Kidney (tissue), 14 donors: ENCODE data around the gene HTRA2. TPM values are rescaled to one million over a fixed set of nuclear protein-coding genes. Genes with fewer than 3 reads are reported as not detected.

Experiments
- DNase-seq, 5 donors: peaks; one replicate each; pipeline ENCODE4 v3.0.0-alpha.2; 2013 to 2020
- FAIRE-seq: peaks from 2 replicates; lab custom pipeline; 2012; peaks lifted over from hg19 to GRCh38; lab: Jason Lieb, UNC
- H3K27ac ChIP-seq, 2 donors: one replicate each; pipeline ENCODE4 v1.7.0; 2013; ENCODE audit warnings: low read depth in 2 of 2, low read length in 2 of 2, inconsistent platforms in 1 of 2
- H3K27me3 ChIP-seq: one replicate; pipeline ENCODE4 v1.7.1; 2013; ENCODE audit warnings: low read length, inconsistent platforms; ENCODE audit not compliant: control insufficient read depth, insufficient read depth
- H3K36me3 ChIP-seq, 3 donors: one replicate each; pipeline versions ENCODE4 v1.7.0 to v1.7.1; 2013; ENCODE audit warnings: low read length in 3 of 3, control low read depth in 1 of 3, inconsistent platforms in 1 of 3; ENCODE audit not compliant: insufficient read depth in 3 of 3, control insufficient read depth in 2 of 3
- H3K4me1 ChIP-seq, 3 donors: one replicate each; pipeline versions ENCODE4 v1.7.0 to v1.7.1; 2013; ENCODE audit warnings: low read length in 3 of 3, inconsistent platforms in 1 of 3, low read depth in 1 of 3; ENCODE audit not compliant: control insufficient read depth in 2 of 3, insufficient read depth in 2 of 3
- H3K4me3 ChIP-seq, 3 donors: one replicate each; pipeline versions ENCODE4 v1.7.0 to v1.8.1; 2013; ENCODE audit warnings: low read length in 3 of 3, control low read depth in 1 of 3, inconsistent platforms in 1 of 3
- H3K9ac ChIP-seq, 3 donors: one replicate each; pipeline versions ENCODE4 v1.7.0 to v1.7.1; 2013; ENCODE audit warnings: low read length in 3 of 3, control low read depth in 1 of 3, inconsistent platforms in 1 of 3
- H3K9me3 ChIP-seq, 3 donors: one replicate each; pipeline versions ENCODE4 v1.7.0 to v1.7.1; 2013; ENCODE audit warnings: low read length in 3 of 3, control low read depth in 1 of 3, inconsistent platforms in 1 of 3; ENCODE audit not compliant: control insufficient read depth in 2 of 3, insufficient read depth in 1 of 3
- intact Hi-C: fragments of 100-400 bp; cut with DNase I; formaldehyde crosslinking; loops from one replicate; pipeline ENCODE4 v1.11.1; 2022
- polyA plus RNA-seq: library from polyadenylated mRNA; stranded (reverse); fragments of 350-450 nt; fragmentation: Illumina TruSeq; extraction: RNeasy Lipid Tissue Mini Kit (QIAGEN cat#74804); gene quantifications from one replicate; pipeline ENCODE4 v1.2.3, GENCODE V29; 2014; ENCODE audit warnings: low read depth, low replicate concordance; ENCODE audit not compliant: insufficient read depth
- total RNA-seq: library from RNA; stranded (reverse); fragmentation: NEBNext Ultra II Directional; extraction: Animal tissue kit (Norgen Biotek cat#: 25700); gene quantifications from one replicate; pipeline ENCODE4 v1.2.1, GENCODE V29; 2021
- TF ChIP-seq, protein P1 (sequence below): IDR thresholded peaks from 3 replicates; pipeline ENCODE4 v1.5.1; 2012; ENCODE audit warnings: mild to moderate bottlenecking, moderate library complexity, borderline replicate concordance; ENCODE audit not compliant: insufficient read depth; ENCODE audit errors: extremely low read depth
- donor health status: control.
- donor health status: control.
- donor health status: control.
- donor health status: control.
- donor health status: control.
- donor health status: DM: yes; HTN: yes; CAD: no.
- donor health status: Normal renal cell carcinoma (clear cell type).

The HTRA2 gene
- total and polyA plus RNA-seq, 2 donors from 2014 or later: 30.8 to 44.2 TPM

DNA sequence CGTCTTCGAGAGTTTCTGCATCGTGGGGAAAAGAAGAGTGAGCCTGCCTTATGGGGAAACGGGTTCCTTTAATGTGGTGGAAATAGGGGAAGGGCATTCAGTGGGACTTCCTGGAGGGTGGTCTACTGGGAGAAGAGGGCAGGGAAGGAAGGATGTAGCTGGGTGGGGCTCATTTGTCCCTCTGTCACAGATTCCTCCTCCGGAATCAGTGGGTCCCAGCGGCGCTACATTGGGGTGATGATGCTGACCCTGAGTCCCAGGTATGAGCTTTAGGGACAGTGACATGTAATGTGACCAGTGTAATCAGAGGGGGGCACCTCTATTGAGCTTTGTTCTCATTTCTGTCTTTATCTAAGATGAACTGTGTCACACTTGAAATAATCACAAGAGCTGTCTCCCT is 1.9 kb downstream of the HTRA2 start:
- DNase-seq (no peak), FAIRE-seq (no peak)
- Histone ChIP-seq H3K9me3 (no peaks in the 10 kb centered on the region), H3K4me1 (peaks cover 4 to 16% (median 7%) of the 10 kb centered on the region in 3 donors), H3K9ac (no peak overlapping the region), H3K36me3 (peaks cover 0 to 24% (median 11%) of the 10 kb centered on the region in 3 donors), H3K4me3 (no peak overlapping the region), H3K27me3 (no peaks in the 10 kb centered on the region), H3K27ac (no peak overlapping the region)
- TF ChIP-seq, protein P1, sequence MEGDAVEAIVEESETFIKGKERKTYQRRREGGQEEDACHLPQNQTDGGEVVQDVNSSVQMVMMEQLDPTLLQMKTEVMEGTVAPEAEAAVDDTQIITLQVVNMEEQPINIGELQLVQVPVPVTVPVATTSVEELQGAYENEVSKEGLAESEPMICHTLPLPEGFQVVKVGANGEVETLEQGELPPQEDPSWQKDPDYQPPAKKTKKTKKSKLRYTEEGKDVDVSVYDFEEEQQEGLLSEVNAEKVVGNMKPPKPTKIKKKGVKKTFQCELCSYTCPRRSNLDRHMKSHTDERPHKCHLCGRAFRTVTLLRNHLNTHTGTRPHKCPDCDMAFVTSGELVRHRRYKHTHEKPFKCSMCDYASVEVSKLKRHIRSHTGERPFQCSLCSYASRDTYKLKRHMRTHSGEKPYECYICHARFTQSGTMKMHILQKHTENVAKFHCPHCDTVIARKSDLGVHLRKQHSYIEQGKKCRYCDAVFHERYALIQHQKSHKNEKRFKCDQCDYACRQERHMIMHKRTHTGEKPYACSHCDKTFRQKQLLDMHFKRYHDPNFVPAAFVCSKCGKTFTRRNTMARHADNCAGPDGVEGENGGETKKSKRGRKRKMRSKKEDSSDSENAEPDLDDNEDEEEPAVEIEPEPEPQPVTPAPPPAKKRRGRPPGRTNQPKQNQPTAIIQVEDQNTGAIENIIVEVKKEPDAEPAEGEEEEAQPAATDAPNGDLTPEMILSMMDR: no peak
- intact Hi-C loops: no loop called here

DNA sequence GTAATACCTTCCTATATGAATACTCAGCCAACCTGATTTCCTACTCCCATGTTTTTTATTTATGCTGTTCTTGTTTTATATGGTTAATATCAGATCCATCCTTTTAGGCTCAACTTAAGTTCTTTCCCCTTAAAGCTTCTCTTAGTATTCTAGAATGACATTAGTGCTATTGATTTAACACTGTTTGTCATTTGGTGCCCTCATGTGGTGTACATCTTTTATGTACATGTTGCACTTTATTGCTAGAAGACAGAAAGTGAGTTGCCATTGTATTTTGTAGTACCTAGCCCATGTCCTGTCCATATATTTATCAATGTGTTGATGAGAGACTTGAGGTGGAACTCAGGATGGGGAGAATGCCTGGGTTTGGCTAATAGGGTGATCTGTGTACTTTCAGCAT is 2.5 kb downstream of the HTRA2 start:
- FAIRE-seq (no peak), DNase-seq (peak in 1 of 5 donors; percentile 57)
- no peak overlapping the region for H3K27ac ChIP-seq
- no peaks in the 10 kb centered on the region for H3K27me3 ChIP-seq
- TF ChIP-seq, protein P1: peak; percentile 22
- H3K4me1 ChIP-seq: peaks cover 4 to 16% (median 7%) of the 10 kb centered on the region in 3 donors
- H3K4me3 ChIP-seq: no peak overlapping the region
- intact Hi-C loops: no loop called here
- H3K36me3 ChIP-seq: peaks cover 0 to 19% (median 6%) of the 10 kb centered on the region in 3 donors
- no peaks in the 10 kb centered on the region for H3K9me3 ChIP-seq
- H3K9ac ChIP-seq: no peak overlapping the region

GRCh38 chr2:74533464-74533863 is 3.7 kb downstream of the HTRA2 start:
- FAIRE-seq (no peak), DNase-seq (peak in 1 of 5 donors; percentile 51)
- H3K4me3 ChIP-seq: no peak overlapping the region
- TF ChIP-seq, protein P1: no peak
- H3K36me3 ChIP-seq: peaks cover 0 to 7% (median 4%) of the 10 kb centered on the region in 3 donors
- no peaks in the 10 kb centered on the region for H3K9me3 ChIP-seq
- H3K27ac ChIP-seq: no peak overlapping the region
- H3K27me3 ChIP-seq: no peaks in the 10 kb centered on the region
- intact Hi-C loops: no loop called here
- H3K4me1 ChIP-seq: peaks cover under 1 to 12% (median 7%) of the 10 kb centered on the region in 3 donors
- no peak overlapping the region for H3K9ac ChIP-seq

DNA sequence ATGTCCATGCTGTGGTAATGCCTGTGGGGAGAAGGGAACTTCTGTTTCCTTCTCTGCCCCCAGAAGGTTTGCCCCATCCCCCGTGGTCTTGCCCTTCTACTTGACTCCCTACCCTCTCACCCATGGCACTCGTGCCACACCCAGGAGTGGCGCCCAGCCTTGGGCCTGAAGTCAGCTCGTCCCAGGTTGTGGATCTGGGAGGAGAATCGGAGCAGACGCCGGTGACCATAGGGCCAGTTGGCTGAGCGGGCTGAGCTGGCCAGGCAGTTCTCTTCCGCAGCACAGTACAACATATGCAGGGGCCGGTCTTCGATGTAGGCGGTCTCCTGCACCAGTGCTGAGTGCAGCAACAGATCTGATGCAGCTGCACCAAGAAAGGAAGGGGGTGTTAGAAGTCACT is 4.7 kb downstream of the HTRA2 start:
- H3K36me3 ChIP-seq: peaks cover 0 to 7% (median 4%) of the 10 kb centered on the region in 3 donors
- no peak overlapping the region for H3K27ac ChIP-seq
- intact Hi-C loops: no loop called here
- TF ChIP-seq, protein P1: no peak
- FAIRE-seq (no peak), DNase-seq (peak in 1 of 5 donors; percentile 64)
- no peaks in the 10 kb centered on the region for H3K9me3 ChIP-seq
- peaks cover 0 to 7% (median 6%) of the 10 kb centered on the region in 3 donors for H3K4me1 ChIP-seq
- H3K9ac ChIP-seq: no peak overlapping the region
- no peak overlapping the region for H3K4me3 ChIP-seq
- H3K27me3 ChIP-seq: no peaks in the 10 kb centered on the region
